ENCODE results near the gene SAMD11.

DNA sequence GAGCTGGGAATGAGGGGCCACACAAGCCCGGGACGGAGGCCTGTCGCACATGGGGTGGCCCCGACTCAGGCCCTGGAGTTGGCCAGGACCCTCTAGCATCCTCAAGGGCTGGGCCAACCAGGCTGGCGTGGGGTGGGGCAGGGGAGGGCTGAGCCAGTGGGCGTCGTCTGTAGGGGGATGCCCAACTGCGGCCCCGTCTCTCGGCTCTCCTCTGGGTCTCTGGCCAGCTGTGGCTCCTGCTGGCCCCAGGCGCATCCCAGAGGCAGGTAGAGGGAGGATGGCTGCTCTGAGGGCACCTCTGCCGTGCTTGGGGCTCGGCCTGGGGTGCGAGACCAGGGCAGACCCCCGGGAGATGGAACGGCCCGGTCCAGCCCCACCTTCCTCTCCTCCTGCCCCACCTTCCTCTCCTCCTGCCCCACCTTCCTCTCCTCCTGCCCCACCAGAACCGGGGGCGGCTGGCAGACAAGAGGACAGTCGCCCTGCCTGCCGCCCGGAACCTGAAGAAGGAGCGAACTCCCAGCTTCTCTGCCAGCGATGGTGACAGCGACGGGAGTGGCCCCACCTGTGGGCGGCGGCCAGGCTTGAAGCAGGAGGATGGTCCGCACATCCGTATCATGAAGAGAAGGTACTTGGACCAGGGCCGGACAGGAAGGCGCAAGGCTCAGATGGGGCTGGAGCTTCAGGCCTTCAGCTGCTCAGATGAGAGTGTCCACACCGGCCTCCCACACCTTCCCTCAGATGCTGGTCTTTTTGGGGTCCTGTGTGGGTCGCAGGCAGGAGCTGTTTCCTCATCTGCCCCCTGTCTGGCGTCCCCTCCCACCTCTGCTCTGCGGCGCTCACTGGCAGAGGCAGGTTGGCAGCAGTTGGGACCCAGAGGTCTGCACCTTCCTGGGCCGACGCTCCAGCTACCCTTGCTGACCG is 6.2 kb downstream of the SAMD11 start:
- TF ChIP-seq, protein P1, sequence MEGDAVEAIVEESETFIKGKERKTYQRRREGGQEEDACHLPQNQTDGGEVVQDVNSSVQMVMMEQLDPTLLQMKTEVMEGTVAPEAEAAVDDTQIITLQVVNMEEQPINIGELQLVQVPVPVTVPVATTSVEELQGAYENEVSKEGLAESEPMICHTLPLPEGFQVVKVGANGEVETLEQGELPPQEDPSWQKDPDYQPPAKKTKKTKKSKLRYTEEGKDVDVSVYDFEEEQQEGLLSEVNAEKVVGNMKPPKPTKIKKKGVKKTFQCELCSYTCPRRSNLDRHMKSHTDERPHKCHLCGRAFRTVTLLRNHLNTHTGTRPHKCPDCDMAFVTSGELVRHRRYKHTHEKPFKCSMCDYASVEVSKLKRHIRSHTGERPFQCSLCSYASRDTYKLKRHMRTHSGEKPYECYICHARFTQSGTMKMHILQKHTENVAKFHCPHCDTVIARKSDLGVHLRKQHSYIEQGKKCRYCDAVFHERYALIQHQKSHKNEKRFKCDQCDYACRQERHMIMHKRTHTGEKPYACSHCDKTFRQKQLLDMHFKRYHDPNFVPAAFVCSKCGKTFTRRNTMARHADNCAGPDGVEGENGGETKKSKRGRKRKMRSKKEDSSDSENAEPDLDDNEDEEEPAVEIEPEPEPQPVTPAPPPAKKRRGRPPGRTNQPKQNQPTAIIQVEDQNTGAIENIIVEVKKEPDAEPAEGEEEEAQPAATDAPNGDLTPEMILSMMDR (IDR thresholded peaks at IDR 0.05) = no peak
- no peak for TF ChIP-seq POLR2A (IDR thresholded peaks at IDR 0.05)
